ENCODE data around the gene CENPQ.

Gene CENPQ

DNA sequence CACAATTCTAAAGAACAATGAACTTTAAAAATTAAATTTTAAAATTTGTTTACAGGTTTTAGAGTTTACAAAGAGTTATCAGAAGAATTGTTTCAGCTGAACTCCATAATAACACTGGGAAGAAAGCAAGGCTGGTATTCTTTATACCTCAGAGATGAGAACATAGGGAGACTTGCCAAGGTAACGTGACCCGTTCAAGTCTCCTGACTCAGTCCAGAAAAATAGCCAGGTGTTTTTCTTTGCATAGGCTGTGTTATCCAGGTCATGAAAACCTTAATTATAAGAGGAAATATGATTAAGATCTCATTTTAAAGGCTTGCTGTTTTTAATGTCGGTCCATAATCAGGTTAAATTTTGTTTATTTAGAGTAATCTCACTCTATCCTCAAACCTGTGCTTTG, 78.8 kb downstream of the CENPQ start:
- DNase-seq (ENCODE audit: low read depth): no peak

Data from GM04504 (cell line).